Neural progenitor cell (in vitro differentiated cells): ENCODE data around the gene DHRS3.

Experiments used
- EZH2 ChIP-seq: fragments of 200-600 bp; sonication (generic); IDR thresholded peaks from 2 replicates; pipeline ENCODE4 v1.6.1; 2017; ENCODE audit warnings: antibody characterized with exemption, mild to moderate bottlenecking, moderate library complexity
- EZH2phosphoT487 ChIP-seq: fragments of 200-600 bp; sonication (generic); IDR thresholded peaks from 2 replicates; pipeline ENCODE4 v1.6.1; 2017; ENCODE audit warnings: antibody characterized with exemption
- TF ChIP-seq, protein P1 (sequence below): fragments of 200-600 bp; sonication (generic); IDR thresholded peaks from 2 replicates; pipeline ENCODE4 v1.5.1; 2017; ENCODE audit warnings: antibody characterized with exemption, mild to moderate bottlenecking

DNA sequence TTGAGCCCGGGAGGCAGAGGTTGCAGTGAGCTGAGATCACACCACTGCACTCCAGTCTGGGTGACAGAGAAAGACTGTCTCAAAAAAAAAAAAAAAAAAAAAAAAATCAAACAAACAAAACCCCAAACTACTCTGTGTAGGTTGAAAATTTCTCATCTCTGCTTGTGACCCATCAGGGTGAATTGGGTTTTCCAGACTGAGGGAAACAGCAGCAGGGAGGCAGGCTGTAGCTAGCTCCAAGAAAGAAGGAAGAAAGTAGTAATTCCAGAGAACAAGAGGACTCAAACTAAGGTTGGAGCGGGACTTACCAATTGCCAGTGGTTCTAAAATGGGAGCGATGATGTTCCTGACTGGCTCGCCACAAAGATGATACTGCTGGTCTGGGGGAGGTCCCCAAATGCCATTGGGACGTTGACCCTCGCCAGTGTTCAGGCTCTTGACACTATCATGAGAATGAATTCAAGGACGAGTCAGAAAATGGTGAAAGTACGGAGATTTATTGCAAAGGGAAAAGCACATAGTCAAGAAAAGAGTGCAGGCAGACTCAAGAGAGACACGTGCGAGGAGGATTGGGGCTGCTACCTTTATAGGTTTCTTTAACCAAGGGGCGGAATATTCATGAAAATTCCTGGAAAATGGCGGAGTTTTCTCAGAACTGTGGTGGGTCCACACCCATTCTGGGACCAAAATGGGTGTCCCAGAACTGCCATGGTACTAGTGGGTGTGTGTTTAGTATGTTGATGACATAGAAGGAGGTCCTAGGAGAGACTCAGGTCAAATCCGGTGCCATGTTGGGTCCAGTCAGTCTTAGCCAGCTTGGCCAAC lies 39.3 kb upstream of the DHRS3 start:
- TF ChIP-seq, protein P1, sequence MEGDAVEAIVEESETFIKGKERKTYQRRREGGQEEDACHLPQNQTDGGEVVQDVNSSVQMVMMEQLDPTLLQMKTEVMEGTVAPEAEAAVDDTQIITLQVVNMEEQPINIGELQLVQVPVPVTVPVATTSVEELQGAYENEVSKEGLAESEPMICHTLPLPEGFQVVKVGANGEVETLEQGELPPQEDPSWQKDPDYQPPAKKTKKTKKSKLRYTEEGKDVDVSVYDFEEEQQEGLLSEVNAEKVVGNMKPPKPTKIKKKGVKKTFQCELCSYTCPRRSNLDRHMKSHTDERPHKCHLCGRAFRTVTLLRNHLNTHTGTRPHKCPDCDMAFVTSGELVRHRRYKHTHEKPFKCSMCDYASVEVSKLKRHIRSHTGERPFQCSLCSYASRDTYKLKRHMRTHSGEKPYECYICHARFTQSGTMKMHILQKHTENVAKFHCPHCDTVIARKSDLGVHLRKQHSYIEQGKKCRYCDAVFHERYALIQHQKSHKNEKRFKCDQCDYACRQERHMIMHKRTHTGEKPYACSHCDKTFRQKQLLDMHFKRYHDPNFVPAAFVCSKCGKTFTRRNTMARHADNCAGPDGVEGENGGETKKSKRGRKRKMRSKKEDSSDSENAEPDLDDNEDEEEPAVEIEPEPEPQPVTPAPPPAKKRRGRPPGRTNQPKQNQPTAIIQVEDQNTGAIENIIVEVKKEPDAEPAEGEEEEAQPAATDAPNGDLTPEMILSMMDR = no peak
- TF ChIP-seq EZH2phosphoT487 (no peak), EZH2 (no peak)
